CD4-positive, alpha-beta T cell (primary cell): ENCODE results near the gene LYPLAL1. TPM values are rescaled to one million over a fixed set of nuclear protein-coding genes. Genes with fewer than 3 reads are reported as not detected.

Experiments used
- ATAC-seq: fragments of 200-7000 bp; cut with Tn5 transposase; one replicate; pipeline ENCODE4 v1.10.0; 2022; ENCODE audit warnings: mild to moderate bottlenecking; ENCODE audit not compliant: poor library complexity
- CTCF ChIA-PET: fragments of 350-600 bp; sonication (Branson Sonifier 250); formaldehyde crosslinking; loops from one replicate; lab custom pipeline; 2021; ENCODE audit warnings: antibody characterized with exemption, inconsistent platforms; lab: Charles Lee
- POLR2A ChIA-PET: fragments of 350-600 bp; sonication (Branson Sonifier 250); formaldehyde crosslinking; loops from one replicate; lab custom pipeline; 2021; ENCODE audit warnings: antibody characterized with exemption, inconsistent platforms; lab: Charles Lee
- DNase-seq, 14 experiments: peaks; one replicate each; pipeline ENCODE4 v3.0.0-alpha.2; 2013 to 2020; ENCODE audit warnings: mixed read lengths in 2 of 14
- H3K27ac ChIP-seq, 2 donors: one replicate each; pipeline versions ENCODE4 v1.5.1 to v1.7.0; 2013; ENCODE audit warnings: low read length in 2 of 2, low read depth in 1 of 2, mild to moderate bottlenecking in 1 of 2
- H3K27me3 ChIP-seq, 2 experiments: 1 replicate in 1 of 2; 2 replicates in 1 of 2; pipeline versions ENCODE4 v1.6.1 to v1.7.0; 2013; ENCODE audit warnings: low read length in 2 of 2, control low read depth in 1 of 2, mild to moderate bottlenecking in 1 of 2, moderate library complexity in 1 of 2; ENCODE audit not compliant: insufficient read depth in 2 of 2, control insufficient read depth in 1 of 2
- H3K36me3 ChIP-seq: one replicate; pipeline ENCODE4 v1.6.1; 2013; ENCODE audit warnings: low read length, control low read depth; ENCODE audit not compliant: insufficient read depth
- H3K4me1 ChIP-seq: one replicate; pipeline ENCODE4 v1.6.1; 2013; ENCODE audit warnings: low read length, control low read depth; ENCODE audit not compliant: insufficient read depth
- H3K4me3 ChIP-seq: one replicate; pipeline ENCODE4 v1.5.1; 2013; ENCODE audit warnings: mild to moderate bottlenecking, low read length, moderate library complexity
- H3K9me3 ChIP-seq, 2 experiments: 1 replicate in 1 of 2; 2 replicates in 1 of 2; pipeline versions ENCODE4 v1.6.1 to v1.7.0; 2013; ENCODE audit warnings: low read length in 2 of 2, mild to moderate bottlenecking in 2 of 2, control low read depth in 1 of 2, moderate library complexity in 1 of 2; ENCODE audit not compliant: control insufficient read depth in 1 of 2, insufficient read depth in 1 of 2
- H3K27ac Mint-ChIP-seq: one replicate; pipeline ENCODE4 v1.8.0; 2020; ENCODE audit warnings: mixed read lengths
- H3K27me3 Mint-ChIP-seq: one replicate; pipeline ENCODE4 v1.8.0; 2021; ENCODE audit warnings: mixed read lengths
- H3K36me3 Mint-ChIP-seq: one replicate; pipeline ENCODE4 v1.8.0; 2021; ENCODE audit warnings: low read depth, mixed read lengths
- H3K4me1 Mint-ChIP-seq: one replicate; pipeline ENCODE4 v1.8.0; 2021; ENCODE audit warnings: low read depth, mixed read lengths
- H3K4me3 Mint-ChIP-seq: one replicate; pipeline ENCODE4 v1.8.0; 2020; ENCODE audit warnings: mild to moderate bottlenecking, mixed read lengths
- H3K9me3 Mint-ChIP-seq: one replicate; pipeline ENCODE4 v1.8.0; 2020; ENCODE audit warnings: mixed read lengths
- CTCF ChIP-seq: fragments of 200-600 bp; IDR thresholded peaks from one replicate; pipeline ENCODE4 v1.8.0; 2022; ENCODE audit warnings: antibody characterized with exemption, mild to moderate bottlenecking
- intact Hi-C, 2 experiments: fragments of 100-400 bp; cut with DNase I in 1 of 2; cut with micrococcal nuclease in 1 of 2; formaldehyde crosslinking; loops; one replicate each; pipeline versions ENCODE4 v1.15.1 to v1.9.0; 2023 to 2025; cut with DNase I, micrococcal nuclease
- total RNA-seq, 174 experiments: library from RNA in 2 of 174; stranded (reverse) in 2 of 174; gene quantifications; one replicate each; pipeline ENCODE4 v1.2.3 and lab custom pipeline; 2021 to 2026

The LYPLAL1 gene
- total RNA-seq, 2 experiments from 2014 or later = 8.2 to 10.0 TPM

GRCh38 chr1:219161371-219161770 lies 12.3 kb upstream of the LYPLAL1 start:
- Mint-ChIP-seq H3K27ac (no peak overlapping the region), H3K9me3 (no peaks in the 10 kb centered on the region), H3K4me3 (no peak overlapping the region), H3K36me3 (no peaks in the 10 kb centered on the region), H3K27me3 (peaks cover 12% of the 10 kb centered on the region), H3K4me1 (no peaks in the 10 kb centered on the region)
- no peak overlapping the region for H3K27ac ChIP-seq
- no peaks in the 10 kb centered on the region for H3K9me3 ChIP-seq
- H3K4me3 ChIP-seq = no peak overlapping the region
- H3K27me3 ChIP-seq = peaks cover 3 to 9% of the 10 kb centered on the region in 2 experiments
- H3K36me3 ChIP-seq = no peaks in the 10 kb centered on the region
- TF ChIP-seq CTCF = no peak
- DNase-seq (no peak), ATAC-seq (no peak)
- ChIA-PET CTCF (no interaction called here), POLR2A (no interaction called here)
- no peaks in the 10 kb centered on the region for H3K4me1 ChIP-seq
- intact Hi-C loops = no loop called here

DNA sequence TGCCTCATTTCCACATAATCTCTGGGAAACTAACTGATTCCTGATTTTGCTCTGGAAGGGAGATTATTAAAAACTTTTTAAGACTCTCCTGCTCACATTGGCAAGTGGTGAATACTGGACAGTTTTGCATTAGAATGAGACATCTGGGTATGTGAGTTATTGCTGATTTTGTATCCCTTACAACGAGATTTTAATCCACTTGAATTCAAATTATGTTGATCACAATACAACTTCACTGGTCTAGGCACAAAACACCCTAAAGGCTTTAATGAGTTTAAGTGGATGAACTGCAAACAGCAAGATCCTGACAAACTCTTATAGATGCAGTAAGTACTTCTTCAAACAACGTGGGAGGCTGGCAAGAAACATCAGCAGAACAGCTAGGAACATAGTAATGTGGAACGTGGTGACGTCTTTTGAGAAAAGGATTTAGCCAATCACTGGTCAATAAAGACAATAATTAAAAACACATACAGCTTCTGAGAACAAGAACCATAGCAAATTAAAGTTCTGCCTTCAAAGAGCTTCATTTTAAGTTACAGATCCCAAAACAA lies 10.2 kb upstream of the LYPLAL1 start:
- Mint-ChIP-seq H3K9me3 (no peaks in the 10 kb centered on the region), H3K27ac (no peak overlapping the region), H3K4me1 (no peaks in the 10 kb centered on the region), H3K36me3 (no peaks in the 10 kb centered on the region), H3K4me3 (no peak overlapping the region), H3K27me3 (peaks cover 18% of the 10 kb centered on the region)
- H3K27me3 ChIP-seq = peaks cover 3 to 7% of the 10 kb centered on the region in 2 experiments
- no peak for DNase-seq
- H3K27ac ChIP-seq = no peak overlapping the region
- no peaks in the 10 kb centered on the region for H3K36me3 ChIP-seq
- no peaks in the 10 kb centered on the region for H3K9me3 ChIP-seq
- no peak overlapping the region for H3K4me3 ChIP-seq
- ATAC-seq = no peak
- ChIA-PET CTCF (no interaction called here), POLR2A (interaction anchor here (1.8 kb wide), 1 partner anchor 10 kb away, joined by 8 read pairs; the partner anchor contains the start of gene LYPLAL1)
- TF ChIP-seq CTCF = no peak
- intact Hi-C loops = no loop called here
- H3K4me1 ChIP-seq = no peaks in the 10 kb centered on the region

DNA sequence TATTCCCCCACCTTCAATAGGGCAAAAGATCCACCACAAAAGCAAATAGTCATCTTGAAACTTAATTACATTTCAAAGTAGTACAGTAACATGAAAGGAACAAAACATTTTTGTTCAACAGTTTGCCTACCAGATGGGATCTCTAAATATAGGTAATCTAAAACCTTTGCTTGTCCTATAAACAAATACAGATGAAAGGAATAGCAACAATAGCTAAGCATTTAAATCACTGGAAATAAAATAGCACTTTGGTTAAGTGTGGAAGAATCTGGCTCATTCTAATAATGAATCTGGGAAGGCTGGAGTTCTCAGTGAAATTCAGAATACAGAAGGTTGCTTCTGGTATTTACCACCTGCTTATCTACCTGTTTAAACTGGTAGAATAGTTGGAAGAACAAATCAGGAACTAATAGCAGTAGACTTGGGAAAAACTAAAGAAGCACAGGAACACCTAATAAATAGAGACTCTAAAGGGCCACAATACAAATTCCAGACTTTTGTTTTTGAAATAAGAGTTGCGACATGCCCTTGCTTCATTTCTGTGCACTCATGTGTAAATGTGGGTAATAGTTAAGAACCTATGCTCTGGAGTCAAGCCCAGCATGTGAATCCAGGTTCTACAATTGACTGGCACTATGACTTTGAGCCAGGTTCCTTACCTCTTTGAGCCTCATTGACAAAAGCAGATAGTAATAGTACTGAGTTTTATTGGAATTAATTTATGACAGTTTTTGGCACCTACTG lies 2.3 kb upstream of the LYPLAL1 start:
- no peak for TF ChIP-seq CTCF
- intact Hi-C loops = loop anchor here in 1 of 2 experiments (5.0 to 10.0 kb wide), 4 partner anchors 871 to 1537 kb away; partner anchors contain the start of genes GPATCH2, IARS2, RRP15 and SPATA17
- CTCF ChIA-PET = no interaction called here
- no peak overlapping the region for H3K4me3 ChIP-seq
- H3K27me3 ChIP-seq = no peaks in the 10 kb centered on the region
- H3K27ac Mint-ChIP-seq = no peak overlapping the region
- H3K36me3 ChIP-seq = no peaks in the 10 kb centered on the region
- POLR2A ChIA-PET = no interaction called here
- ATAC-seq (no peak), DNase-seq (no peak)
- H3K36me3 Mint-ChIP-seq = peaks cover 11% of the 10 kb centered on the region
- H3K9me3 ChIP-seq = no peaks in the 10 kb centered on the region
- peaks cover 6% of the 10 kb centered on the region for H3K27me3 Mint-ChIP-seq
- H3K4me1 Mint-ChIP-seq = peaks cover 38% of the 10 kb centered on the region
- no peak overlapping the region for H3K4me3 Mint-ChIP-seq
- H3K27ac ChIP-seq = no peak overlapping the region
- no peaks in the 10 kb centered on the region for H3K9me3 Mint-ChIP-seq
- H3K4me1 ChIP-seq = peaks cover 11% of the 10 kb centered on the region
